GM21825 (cell line): Measurements from ENCODE around the gene TRAF2.
"Not testable (repeated sequence)": the region's sequence is repeated elsewhere in the genome, so short reads cannot be mapped to it uniquely, and the experiment has no call there.

Experiments used
- ATAC-seq: cut with Tn5 transposase; IDR thresholded peaks from one replicate; pipeline ENCODE4 v1.9.1; 2021; ENCODE audit warnings: mild to moderate bottlenecking, moderate library complexity; ENCODE audit not compliant: unreplicated experiment

The TRAF2 gene

GRCh38 chr9:136856541-136857141 is 29.7 kb upstream of the TRAF2 start:
- ATAC-seq = no peak

- ATAC-seq = no peak
Measured at GRCh38 chr9:136857166-136857565, 29.1 kb upstream of the TRAF2 start.

DNA sequence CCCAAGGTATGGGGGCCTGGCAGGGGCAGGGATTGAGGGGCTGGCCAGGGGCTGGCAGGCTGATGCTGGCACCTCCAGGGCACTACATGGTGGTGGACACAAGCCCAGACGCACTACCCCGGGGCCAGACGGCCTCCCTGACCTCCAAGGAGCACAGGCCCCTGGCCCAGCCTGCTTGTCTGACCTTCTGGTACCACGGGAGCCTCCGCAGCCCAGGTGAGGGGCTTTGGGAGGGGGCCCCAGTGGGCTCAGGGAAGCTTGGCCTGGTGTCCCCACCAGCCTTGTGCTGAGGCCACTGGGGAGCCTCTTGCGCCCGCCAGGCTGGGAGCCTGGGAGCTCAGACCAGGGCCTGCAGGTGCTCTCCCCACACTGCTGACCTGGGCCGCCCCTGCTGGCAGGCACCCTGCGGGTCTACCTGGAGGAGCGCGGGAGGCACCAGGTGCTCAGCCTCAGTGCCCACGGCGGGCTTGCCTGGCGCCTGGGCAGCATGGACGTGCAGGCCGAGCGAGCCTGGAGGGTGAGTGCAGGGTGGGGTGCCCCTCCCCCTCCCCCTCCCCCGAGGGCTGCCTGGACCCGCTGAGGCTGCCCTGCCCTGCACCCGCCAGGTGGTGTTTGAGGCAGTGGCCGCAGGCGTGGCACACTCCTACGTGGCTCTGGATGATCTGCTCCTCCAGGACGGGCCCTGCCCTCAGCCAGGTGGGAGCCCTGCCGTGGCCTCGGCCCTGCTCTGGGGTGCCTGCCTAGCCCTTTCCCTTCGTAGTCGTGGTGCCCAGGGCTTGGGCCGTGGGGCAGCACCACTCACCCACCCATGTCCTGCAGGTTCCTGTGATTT is 28.5 kb upstream of the TRAF2 start:
- ATAC-seq = no peak

- ATAC-seq = no peak
Measured at GRCh38 chr9:136858452-136858843, 27.9 kb upstream of the TRAF2 start.

GRCh38 chr9:136858844-136859757 is 27.2 kb upstream of the TRAF2 start:
- ATAC-seq = no peak

DNA sequence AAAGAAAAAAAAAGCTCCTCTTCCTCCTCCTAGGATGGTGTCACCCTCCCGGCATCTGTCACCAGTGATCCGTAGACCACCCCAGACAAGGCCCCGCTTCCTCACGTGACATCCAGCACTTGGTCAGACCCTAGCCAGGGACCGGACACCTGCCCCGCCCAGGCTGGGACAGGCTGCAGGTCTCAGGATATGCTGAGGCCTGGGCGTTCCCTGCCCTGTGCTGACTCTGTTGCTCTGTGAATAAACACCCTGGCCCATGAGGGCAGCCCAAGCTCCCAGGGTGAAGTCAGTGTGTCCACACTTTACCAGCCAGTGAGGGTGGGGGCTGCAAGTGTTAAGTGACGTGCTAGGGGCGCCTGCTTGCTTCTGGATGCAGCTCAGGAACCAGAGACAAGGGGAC is 25.8 kb upstream of the TRAF2 start:
- ATAC-seq = no peak

DNA sequence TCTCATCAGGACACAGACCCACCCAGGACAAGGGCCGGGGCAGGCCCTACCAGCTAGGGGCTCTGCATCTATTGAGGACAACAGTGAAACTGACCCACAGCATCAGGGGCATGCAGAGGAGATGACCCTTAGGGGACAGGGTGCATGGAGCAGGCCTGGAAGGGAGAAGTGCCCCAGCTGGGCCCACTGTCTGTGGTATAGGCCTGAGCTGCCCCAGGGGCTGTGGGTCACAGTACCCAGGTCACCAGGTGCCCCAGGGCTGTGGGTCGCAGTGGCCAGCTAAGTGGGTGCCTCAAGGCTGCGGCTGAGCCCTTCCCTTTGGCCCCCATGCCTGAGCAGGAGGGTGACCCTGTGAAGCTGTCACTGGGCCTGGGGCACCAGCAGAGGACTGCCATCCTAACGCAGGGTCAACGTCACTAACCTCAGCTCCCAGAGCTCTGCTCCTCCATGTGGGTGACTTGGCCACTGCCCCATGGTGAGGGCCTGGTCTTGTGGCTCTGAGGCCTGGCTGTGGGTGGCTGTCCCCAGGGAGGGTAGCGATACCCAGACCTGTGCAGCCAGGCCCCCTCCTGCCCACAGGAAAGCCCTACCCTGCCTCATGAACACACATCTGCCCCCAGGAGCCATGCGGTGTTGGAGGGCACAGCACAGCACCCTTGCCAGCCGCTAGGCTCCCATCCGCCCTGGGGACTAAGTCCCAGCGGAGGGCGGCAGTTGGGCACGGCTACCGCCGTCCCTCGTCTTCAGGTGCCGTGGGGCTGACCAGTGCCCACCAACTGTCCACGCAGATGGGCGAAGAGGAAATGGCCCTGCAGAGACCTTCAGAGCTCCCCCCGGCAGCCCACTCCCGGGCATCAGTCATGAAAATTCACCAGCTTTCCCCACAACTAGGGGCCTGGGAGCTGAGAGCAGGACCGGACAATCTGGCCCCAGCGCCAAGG is 25.1 kb upstream of the TRAF2 start:
- ATAC-seq = no peak

- no peak for ATAC-seq
Measured at GRCh38 chr9:136861874-136862457, 24.4 kb upstream of the TRAF2 start.

DNA sequence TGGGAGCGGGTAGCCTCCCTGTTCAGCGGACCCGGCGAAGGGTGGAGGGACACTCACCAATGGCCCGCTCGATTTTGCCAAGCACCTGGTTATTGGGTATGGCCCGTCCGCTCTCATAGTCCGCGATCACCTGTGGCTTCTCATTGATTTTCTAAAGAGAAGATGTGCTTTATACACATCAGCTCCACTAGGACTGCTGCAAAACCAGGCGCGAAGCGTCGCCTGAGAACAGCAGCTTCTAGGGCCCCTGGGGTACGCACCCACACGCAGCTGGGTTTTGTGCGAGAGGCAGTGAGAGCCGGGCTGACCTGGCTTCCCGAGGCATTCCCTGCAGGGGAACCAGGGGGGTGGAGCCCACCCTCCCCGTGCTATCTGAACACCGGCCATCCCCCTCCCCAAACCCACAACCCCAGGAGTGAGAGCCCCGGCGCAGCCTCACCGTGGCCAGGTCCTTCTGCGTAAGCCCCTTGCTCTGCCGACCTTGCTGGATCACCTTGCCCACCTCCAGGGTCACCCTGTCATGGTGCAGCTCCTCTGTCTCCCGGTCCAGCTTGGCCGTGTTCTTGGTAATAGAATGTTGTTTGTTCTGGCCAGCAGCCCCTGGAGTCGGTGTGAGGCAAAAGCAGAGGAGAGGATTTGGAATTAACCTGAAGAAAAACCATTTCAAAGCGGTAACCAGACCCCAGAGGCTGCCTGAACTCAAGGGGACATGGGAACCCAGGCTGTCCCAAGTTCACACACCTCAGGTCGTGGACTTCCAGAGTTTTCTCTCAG is 23.3 kb upstream of the TRAF2 start:
- ATAC-seq = no peak

GRCh38 chr9:136863623-136864273 is 22.6 kb upstream of the TRAF2 start:
- ATAC-seq = no peak

GRCh38 chr9:136865041-136865767 is 21.1 kb upstream of the TRAF2 start:
- no peak for ATAC-seq

DNA sequence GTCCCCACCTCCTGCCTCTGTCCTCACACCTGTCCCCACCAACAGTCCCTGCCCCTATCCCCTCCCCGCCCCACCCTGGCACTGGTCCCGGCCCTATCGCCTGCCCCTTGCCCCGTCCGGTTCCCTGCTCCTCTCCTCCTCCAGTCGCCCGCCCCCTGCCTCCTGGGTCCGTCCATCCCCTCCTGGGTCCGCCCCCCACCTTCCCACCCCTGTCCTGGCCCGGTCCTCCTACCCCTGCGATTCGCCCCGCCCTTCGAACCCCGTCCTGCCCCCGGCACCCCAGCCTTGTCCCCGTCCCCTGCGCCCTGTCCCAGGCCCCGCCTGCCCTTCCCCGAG is 20.6 kb upstream of the TRAF2 start:
- no peak for ATAC-seq

DNA sequence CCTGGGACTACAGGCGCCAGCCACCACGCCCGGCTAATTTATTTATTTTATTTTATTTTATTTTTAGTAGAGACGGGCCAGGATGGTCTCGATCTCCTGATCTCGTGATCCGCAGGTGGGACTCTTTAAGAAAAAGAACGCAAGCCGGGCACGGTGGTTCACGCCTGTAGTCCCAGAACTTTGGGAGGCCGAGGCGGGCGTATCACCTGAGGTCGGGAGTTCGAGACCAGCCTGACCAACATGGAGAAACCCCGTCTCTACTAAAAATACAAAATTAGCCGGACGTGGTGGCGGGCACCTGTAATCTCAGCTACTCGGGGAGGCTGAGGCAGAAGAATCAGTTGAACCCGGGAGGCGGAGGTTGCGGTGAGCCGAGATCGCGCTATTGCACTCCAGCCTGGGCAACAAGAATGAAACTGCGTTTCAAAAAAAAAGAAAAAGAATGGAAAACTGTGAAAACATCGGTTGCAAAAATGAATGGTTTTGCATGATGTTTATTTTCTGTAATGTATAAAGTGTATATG is 19.4 kb upstream of the TRAF2 start:
- ATAC-seq = not testable (repeated sequence)

- no peak for ATAC-seq
Measured at GRCh38 chr9:136867480-136867879, 18.8 kb upstream of the TRAF2 start.

- ATAC-seq = no peak
Measured at GRCh38 chr9:136867917-136868316, 18.4 kb upstream of the TRAF2 start.

DNA sequence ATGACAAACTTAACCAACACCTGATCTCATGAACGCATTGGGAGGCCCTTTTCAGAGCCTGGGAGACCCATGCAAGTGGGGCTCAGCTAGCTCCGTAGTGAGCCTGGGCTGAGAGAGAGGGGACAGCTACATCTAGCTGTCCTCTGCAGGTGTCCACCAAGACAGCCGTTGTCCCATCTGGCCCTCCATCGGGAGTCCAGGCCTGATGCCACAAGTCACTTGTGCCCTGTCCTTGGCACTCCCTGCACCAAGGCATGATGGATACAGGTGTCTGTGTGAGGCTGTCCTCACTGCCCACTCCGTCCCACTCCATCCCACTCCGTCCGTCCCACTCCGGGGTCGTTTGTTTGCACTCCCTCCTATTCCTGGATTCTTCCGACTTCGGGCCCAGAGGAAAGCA is 17.7 kb upstream of the TRAF2 start:
- ATAC-seq = no peak

- ATAC-seq = not testable (repeated sequence)
Measured at GRCh38 chr9:136869611-136870010, 16.7 kb upstream of the TRAF2 start.

- ATAC-seq = no peak
Measured at GRCh38 chr9:136875155-136875554, 11.2 kb upstream of the TRAF2 start.
